8988T (cell line): ENCODE data around the gene NACA2.
"Not testable (repeated sequence)": the region's sequence is repeated elsewhere in the genome, so short reads cannot be mapped to it uniquely, and the experiment has no call there.

Source experiments
- DNase-seq: peaks from one replicate; pipeline ENCODE4 v3.0.0; 2011

Gene NACA2

DNA sequence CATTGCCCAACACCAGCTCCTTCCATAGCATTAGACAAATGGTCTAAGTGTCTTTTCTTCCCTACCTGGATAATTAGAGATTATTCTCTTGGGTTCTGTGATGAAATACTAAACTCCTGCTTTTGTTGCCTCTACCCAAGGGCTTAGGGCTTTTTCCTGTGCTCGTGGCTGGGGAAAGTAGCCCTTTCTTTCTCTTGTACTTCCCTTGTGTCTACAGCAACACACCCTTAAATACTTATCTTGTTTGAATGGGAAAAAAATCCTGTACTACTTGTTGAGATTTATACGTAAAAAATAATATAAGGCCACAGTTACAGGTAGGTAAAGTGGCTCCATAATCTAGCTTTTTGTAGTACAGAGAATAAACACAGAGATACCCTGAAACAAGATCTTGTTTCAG, 7.0 kb upstream of the NACA2 start:
- DNase-seq: no peak

GRCh38 chr17:61597607-61598006, 6.6 kb upstream of the NACA2 start:
- no peak for DNase-seq

DNA sequence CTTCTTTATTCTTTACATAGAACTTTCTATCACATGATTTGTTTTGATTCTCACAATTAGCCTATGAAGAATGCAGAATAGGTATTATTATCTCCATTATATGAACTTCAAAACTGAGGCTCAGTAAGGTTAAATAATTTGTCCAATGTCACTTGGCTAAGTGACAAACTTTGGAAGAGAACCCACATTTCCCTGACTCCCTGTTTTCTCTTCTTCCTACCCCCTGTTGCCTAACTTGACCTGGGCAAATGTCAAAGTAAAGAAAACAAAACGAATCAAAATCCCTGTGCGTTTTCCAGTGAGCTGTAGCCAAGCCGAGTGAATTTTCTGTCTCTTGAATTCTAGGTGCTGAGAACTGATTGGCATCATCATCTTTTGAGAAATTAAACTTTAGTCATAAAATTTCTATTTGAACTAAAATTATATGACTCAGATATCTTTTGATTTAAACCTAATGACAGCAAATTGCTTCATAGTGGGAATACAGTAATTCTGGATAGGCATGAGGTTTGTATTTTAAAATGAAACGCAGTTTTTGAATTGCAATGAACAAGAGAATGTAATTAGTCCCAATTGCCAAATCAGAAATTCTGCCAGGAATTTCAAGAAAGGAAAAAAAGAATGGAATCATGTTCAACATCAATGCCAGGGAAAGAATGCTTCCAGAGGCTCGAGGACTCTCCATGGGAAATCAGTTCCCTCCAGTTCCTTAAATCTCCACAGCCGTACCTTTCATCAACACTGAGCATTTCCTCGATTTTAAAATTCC, 4.6 kb upstream of the NACA2 start:
- DNase-seq: no peak

DNA sequence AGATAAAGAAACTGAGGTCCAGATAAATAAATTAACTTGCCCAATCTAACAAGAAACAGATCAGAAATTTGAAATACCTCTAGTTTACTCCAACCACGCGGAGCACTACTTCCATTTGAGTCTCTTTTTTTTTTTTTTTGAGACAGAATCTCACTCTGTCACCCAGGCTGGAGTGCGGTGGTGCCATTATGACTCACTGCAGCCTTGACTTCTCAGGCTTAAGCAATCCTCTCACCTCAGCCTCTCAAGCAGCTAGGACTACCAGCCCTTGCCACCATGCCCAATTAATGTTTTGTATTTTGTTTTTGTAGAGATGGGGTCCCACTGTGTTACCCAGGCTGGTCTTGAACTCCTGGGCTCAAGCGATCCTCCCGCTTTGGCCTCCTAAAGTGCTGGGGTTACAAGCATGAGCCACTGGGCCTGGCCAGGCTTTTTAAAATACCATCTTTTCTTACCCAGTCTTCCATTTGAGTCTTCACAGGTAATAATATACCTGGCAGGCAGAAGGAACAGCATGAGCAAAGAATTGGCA, 3.3 kb upstream of the NACA2 start:
- no peak for DNase-seq

DNA sequence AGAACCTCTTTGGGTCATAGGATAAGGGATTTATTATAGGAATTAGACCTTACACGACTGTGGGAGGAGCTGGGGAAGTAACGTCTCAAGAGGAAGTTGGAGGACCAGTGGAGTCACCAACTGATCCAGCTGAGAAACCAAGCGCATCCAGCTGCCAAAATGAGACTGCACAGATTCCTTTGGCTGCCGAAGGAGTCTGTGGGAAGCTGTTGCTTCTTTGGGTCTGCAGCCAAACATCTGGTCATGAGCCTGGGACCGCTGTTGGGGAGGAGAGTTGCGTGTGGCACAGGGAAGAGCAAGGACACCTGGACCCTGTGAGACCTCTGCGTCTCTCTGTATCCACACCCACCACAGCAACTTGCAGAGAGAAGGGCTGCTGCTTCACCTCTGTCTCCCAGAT, 2.4 kb upstream of the NACA2 start:
- no peak for DNase-seq

GRCh38 chr17:61591930-61592329, 911 bp upstream of the NACA2 start:
- DNase-seq: no peak

DNA sequence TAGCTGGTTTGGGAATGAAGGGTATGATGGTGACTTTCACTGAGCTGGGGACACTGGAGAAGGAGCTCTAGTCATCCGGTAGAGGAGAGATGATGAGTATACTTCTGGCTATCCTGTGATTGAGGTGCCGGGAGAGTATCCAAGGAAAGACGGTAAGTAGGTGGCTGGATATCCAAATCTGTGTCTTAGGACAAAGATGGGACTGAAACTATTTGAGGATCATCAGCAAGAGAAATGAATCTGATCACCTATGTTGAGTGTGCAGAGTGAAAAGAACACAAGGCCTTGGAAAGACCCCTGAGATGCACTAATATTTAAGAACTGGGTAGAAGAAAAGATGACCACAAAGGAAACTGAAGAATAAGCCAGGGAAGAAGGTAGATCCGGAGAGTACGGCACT, 1.0 kb downstream of the NACA2 start:
- no peak for DNase-seq

DNA sequence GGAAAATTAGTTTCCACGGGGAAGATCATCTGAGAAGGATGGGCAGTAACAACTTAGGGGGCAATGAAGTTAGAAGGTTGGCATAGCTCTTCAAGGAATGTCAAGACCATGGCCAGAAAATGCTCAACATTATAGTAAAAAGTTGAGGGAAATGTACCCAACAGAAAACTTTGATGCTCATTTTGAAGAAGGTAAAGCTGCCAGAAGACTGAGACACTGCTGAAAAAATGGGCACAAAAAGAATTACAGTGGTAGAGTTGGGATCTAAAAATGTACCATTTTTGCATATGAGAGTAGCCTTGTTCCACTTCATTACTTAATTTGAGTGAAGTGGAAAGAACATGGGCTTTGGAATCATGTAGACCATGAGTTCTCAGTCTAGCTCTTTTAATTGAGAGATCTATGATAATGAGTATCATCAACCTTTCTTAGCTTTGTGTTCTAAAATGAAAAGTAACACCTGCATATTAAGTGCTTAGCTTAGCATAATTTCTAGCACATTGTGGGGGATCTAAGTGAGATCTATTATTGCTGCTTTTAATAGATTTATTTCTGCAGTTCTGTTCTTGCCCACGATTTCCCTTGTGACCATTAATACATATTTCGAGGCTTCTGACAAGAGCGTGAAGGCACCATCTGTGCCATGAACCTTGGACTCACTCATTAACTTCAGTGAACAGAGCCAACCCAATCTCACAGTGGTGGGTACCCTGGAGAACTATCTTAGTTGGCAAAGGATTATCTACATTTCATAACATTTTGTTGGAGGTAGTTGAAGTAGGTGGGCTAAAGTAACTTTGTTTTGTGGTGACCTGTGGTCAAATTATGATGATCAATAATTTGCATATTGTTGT, 3.0 kb downstream of the NACA2 start:
- DNase-seq: no peak

DNA sequence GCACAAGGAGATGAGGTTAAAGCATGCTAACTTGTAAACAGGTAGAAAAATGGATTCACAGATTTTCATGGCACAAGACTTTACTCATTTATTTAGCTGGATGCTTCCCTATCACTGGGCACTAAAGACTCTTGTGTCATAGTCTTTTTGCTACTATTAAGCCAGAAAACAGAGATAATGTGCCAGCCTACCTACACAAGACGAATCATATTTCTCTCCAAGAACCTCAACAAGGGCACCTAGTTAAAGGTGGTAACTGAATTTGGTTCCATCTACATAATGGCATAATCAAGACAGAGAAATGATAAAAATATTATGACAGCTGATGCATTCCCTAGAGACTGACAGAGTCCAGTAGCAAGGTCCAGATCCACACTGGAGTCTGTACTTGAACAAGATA, 3.8 kb downstream of the NACA2 start:
- DNase-seq: no peak

DNA sequence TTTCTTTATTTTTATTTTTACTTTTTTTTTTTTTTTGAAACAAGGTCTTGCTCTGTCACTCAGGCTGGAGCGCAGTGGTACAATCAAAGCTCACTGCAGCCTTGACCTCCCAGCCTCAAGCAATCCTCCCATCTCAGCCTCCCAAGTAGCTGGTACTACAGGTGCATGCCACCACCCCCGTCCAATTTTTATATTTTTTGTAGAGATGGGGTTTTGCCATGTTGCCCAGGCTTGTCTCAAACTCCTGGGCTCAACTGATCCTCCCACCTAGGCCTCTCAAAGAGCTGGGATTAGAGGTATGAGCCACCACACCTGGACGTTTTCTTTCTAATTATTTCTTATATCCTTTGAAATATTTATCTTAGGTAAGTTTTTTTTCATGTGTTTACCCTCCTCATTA, 4.4 kb downstream of the NACA2 start:
- DNase-seq: not testable (repeated sequence)

GRCh38 chr17:61586031-61586566, 4.9 kb downstream of the NACA2 start:
- no peak for DNase-seq

GRCh38 chr17:61584866-61585265, 6.2 kb downstream of the NACA2 start:
- DNase-seq: no peak

DNA sequence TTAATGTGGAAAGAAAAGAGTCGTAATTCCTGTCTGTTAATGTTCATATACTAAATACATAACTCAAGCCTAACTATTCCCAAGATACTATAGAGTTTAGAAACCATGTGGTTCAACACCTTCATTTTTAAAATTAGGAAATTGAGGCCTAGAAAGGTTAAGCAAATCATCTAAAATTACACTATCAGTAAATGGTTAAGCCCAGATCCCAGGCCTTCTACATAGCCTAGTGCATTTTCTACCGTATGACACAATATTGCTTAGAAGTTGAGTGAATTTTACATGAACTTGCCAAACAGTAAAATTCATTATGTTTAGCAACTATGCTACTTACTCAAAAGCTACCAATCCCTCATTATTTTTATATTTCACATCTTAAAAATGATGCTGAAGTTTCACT, 6.8 kb downstream of the NACA2 start:
- DNase-seq: no peak

- no peak for DNase-seq
These were observed 7.3 kb downstream of the NACA2 start for GRCh38 chr17:61583660-61584264.

DNA sequence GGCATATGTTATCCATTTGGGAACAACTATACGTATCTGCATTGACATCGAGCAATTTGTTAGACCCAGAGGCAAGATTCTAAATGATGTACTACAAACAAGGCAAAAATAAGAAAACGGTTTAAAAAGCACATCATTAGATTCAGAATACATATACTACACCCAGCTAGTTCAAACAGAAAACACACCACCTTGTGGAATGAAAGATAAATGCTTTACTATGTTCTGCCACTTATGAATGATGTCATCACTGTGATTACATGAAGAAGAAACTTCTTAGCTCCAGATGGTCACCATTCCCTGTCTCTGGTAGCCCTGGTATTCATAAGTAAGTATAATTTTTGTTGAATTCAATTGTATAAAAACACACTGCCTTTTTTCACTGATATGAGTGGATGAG, 7.8 kb downstream of the NACA2 start:
- DNase-seq: peak; percentile 14

- DNase-seq: no peak
These were observed 8.4 kb downstream of the NACA2 start for GRCh38 chr17:61582593-61582992.

- no peak for DNase-seq
These were observed 9.2 kb downstream of the NACA2 start for GRCh38 chr17:61581611-61582349.

- no peak for DNase-seq
These were observed 10.5 kb downstream of the NACA2 start for GRCh38 chr17:61580502-61580901.

DNA sequence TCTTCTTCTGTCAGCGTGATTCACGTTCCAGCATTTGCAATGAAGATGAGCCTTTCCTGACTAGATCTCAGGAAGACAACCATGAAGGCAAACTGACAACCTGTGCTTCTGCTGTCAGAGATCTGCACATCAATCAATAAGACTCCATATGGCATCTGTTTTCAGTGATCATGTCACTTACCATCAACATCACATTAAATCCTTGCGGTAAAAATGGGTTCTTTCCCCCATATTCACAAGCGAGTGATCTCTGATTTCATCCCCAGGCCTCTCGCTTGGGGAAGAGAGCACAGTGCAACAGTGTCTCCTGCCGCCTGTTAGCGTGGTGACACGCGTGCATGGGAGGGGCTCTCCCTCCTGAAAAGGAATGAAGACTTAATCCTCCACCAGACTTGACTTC, 11.1 kb downstream of the NACA2 start:
- no peak for DNase-seq

- DNase-seq: no peak
These were observed 11.7 kb downstream of the NACA2 start for GRCh38 chr17:61579347-61579746.

GRCh38 chr17:61578645-61579044, 12.4 kb downstream of the NACA2 start:
- no peak for DNase-seq

GRCh38 chr17:61575983-61576382, 15.0 kb downstream of the NACA2 start:
- DNase-seq: no peak
